ENCODE data around the gene PPM1E.

GRCh38 chr17:58759522-58759921, 3.9 kb downstream of the PPM1E start:
- TF ChIP-seq CTCF (IDR thresholded peaks at IDR 0.05) (no peak), EZH2 (IDR thresholded peaks at IDR 0.05; ENCODE audit: borderline replicate concordance, insufficient read depth, low read depth, low read length, poor library complexity, severe bottlenecking) (no peak)

Data from B cell (primary cell).